Measurements from ENCODE around the gene ASTN2. TPM values are rescaled to one million over a fixed set of nuclear protein-coding genes. Genes with fewer than 3 reads are reported as not detected.
A peak's percentile ranks its signal among the peaks of the same experiment; 100 is the strongest.

ASTN2 gene
- total and polyA plus RNA-seq, 9 of the 15 experiments (the other 6 are each of a cell fraction or from before 2014, with no cell fraction given) = 0.56 to 3.5 (median 1.9) TPM

DNA sequence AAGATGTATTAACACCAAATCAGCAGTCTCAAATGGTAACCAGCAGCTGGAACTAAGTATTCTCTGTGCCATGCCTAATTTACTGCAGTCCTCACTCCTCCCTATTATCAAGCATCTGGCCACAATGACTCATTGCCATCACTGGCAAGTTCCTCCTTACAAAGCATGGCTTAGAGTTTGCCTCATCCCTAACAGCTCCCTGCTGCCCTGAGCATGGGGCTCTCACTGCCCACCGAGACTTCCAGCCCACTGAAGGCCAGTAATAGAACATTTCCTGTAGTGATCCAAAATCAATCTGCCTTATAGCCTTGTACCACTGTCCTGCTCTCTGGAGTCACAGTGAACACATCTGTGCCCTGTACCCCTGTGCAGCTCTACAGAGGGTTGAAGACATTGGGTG, 939.7 kb downstream of the ASTN2 start (continued):
- TF ChIP-seq, protein P1, sequence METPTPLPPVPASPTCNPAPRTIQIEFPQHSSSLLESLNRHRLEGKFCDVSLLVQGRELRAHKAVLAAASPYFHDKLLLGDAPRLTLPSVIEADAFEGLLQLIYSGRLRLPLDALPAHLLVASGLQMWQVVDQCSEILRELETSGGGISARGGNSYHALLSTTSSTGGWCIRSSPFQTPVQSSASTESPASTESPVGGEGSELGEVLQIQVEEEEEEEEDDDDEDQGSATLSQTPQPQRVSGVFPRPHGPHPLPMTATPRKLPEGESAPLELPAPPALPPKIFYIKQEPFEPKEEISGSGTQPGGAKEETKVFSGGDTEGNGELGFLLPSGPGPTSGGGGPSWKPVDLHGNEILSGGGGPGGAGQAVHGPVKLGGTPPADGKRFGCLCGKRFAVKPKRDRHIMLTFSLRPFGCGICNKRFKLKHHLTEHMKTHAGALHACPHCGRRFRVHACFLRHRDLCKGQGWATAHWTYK (CRISPR knock-in tag; IDR thresholded peaks at IDR 0.05) = 0 out of 2 replicates have a peak, but pooled peaks have one; percentile 55
- TF ChIP-seq PML (IDR thresholded peaks at IDR 0.05; ENCODE audit: low read length) (no peak), SIRT6 (IDR thresholded peaks at IDR 0.05; ENCODE audit: low read depth, low read length) (no peak), XRCC5 (IDR thresholded peaks at IDR 0.05; ENCODE audit: low read depth, low read length) (no peak), ZC3H4 (CRISPR knock-in tag; IDR thresholded peaks at IDR 0.05; ENCODE audit: borderline replicate concordance) (no peak), KLF13 (tag; IDR thresholded peaks at IDR 0.05; ENCODE audit: borderline replicate concordance, low read depth) (no peak), OTX1 (CRISPR knock-in tag; IDR thresholded peaks at IDR 0.05) (no peak), ARID1B (IDR thresholded peaks at IDR 0.05) (peak; percentile 75), TSC22D4 (tag; IDR thresholded peaks at IDR 0.05) (no peak), MEF2D (tag; conservative IDR thresholded peaks at IDR 0.05; ENCODE audit: low read depth) (0 out of 2 replicates have a peak, but pooled peaks have one; percentile 33), BCL6 (CRISPR knock-in tag; IDR thresholded peaks at IDR 0.05) (peak; percentile 79; the same call in 1 of the 2 replicates), CTBP1 (IDR thresholded peaks at IDR 0.05; ENCODE audit: borderline replicate concordance) (peak; percentile 22; the same call in 1 of the 2 replicates), POLR3A (IDR thresholded peaks at IDR 0.05; ENCODE audit: borderline replicate concordance, extremely low read depth, insufficient read depth, insufficient read length) (no peak), RNF2 (IDR thresholded peaks at IDR 0.05) (no peak), HIVEP1 (CRISPR knock-in tag; IDR thresholded peaks at IDR 0.05) (no peak), MIER1 (IDR thresholded peaks at IDR 0.05; ENCODE audit: low read depth) (no peak), FIP1L1 (IDR thresholded peaks at IDR 0.05; ENCODE audit: low read depth, low read length, poor library complexity, severe bottlenecking) (no peak), NCOA2 (IDR thresholded peaks at IDR 0.05; ENCODE audit: partially characterized antibody in 2 of 2) (no peak), ZEB2 (IDR thresholded peaks at IDR 0.05) (no peak), NFATC3 (IDR thresholded peaks at IDR 0.05) (no peak)
- TF ChIP-seq, protein P2, sequence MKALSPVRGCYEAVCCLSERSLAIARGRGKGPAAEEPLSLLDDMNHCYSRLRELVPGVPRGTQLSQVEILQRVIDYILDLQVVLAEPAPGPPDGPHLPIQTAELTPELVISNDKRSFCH (CRISPR knock-in tag; IDR thresholded peaks at IDR 0.05) = no peak
- TF ChIP-seq, protein P2 (tag; IDR thresholded peaks at IDR 0.05) = no peak
- TF ChIP-seq, protein P3, sequence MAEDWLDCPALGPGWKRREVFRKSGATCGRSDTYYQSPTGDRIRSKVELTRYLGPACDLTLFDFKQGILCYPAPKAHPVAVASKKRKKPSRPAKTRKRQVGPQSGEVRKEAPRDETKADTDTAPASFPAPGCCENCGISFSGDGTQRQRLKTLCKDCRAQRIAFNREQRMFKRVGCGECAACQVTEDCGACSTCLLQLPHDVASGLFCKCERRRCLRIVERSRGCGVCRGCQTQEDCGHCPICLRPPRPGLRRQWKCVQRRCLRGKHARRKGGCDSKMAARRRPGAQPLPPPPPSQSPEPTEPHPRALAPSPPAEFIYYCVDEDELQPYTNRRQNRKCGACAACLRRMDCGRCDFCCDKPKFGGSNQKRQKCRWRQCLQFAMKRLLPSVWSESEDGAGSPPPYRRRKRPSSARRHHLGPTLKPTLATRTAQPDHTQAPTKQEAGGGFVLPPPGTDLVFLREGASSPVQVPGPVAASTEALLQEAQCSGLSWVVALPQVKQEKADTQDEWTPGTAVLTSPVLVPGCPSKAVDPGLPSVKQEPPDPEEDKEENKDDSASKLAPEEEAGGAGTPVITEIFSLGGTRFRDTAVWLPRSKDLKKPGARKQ (CRISPR knock-in tag; IDR thresholded peaks at IDR 0.05) = no peak
- TF ChIP-seq, protein P4, sequence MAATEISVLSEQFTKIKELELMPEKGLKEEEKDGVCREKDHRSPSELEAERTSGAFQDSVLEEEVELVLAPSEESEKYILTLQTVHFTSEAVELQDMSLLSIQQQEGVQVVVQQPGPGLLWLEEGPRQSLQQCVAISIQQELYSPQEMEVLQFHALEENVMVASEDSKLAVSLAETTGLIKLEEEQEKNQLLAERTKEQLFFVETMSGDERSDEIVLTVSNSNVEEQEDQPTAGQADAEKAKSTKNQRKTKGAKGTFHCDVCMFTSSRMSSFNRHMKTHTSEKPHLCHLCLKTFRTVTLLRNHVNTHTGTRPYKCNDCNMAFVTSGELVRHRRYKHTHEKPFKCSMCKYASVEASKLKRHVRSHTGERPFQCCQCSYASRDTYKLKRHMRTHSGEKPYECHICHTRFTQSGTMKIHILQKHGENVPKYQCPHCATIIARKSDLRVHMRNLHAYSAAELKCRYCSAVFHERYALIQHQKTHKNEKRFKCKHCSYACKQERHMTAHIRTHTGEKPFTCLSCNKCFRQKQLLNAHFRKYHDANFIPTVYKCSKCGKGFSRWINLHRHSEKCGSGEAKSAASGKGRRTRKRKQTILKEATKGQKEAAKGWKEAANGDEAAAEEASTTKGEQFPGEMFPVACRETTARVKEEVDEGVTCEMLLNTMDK (IDR thresholded peaks at IDR 0.05; ENCODE audit: borderline replicate concordance, insufficient read depth, low read depth, low read length, poor library complexity, severe bottlenecking) = no peak
- TF ChIP-seq, protein P5, sequence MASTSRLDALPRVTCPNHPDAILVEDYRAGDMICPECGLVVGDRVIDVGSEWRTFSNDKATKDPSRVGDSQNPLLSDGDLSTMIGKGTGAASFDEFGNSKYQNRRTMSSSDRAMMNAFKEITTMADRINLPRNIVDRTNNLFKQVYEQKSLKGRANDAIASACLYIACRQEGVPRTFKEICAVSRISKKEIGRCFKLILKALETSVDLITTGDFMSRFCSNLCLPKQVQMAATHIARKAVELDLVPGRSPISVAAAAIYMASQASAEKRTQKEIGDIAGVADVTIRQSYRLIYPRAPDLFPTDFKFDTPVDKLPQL (IDR thresholded peaks at IDR 0.05; ENCODE audit: extremely low read depth, insufficient read length) = no peak

All from K562 (cell line).